Activated CD8-positive, alpha-beta memory T cell treated with anti-CD3 and anti-CD28 coated beads for 48 hours (primary cell): Measurements from ENCODE around the gene GCK.

Experiments
- DNase-seq, 3 experiments: peaks; one replicate each; pipeline ENCODE4 v3.0.0-alpha.2; 2020; ENCODE audit warnings: low read depth in 2 of 3, low spot score in 2 of 3

The GCK gene

DNA sequence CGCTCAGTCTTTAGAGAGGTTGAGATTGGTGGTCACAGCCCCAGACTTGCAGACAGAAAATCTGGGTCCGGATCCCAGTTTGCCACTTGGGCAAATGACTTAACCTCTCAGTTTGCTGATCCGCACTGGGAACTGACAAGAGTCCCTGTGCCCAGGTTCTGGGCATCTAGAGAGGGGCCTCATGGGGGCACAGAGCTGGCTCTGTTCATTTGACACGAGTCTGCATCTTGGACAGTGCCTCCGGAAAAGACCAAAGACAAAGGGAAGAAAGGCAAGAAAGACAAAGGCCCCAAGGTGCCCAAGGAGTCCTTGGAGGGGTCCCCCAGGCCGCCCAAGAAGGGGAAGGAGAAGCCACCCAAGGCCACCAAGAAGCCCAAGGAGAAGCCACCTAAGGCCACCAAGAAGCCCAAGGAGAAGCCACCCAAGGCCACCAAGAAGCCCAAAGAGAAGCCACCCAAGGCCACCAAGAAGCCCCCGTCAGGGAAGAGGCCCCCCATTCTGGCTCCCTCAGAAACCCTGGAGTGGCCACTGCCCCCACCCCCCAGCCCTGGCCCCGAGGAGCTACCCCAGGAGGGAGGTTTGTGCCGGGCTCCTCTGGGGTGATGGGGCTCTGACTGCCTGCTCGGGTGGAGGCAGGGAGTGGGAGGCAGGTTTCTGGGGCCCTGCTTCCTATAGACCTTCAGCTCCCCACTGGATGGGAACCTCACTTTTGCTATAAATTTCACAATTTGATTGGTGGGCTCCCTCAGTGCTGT lies 82.8 kb downstream of the GCK start:
- DNase-seq, result no peak

DNA sequence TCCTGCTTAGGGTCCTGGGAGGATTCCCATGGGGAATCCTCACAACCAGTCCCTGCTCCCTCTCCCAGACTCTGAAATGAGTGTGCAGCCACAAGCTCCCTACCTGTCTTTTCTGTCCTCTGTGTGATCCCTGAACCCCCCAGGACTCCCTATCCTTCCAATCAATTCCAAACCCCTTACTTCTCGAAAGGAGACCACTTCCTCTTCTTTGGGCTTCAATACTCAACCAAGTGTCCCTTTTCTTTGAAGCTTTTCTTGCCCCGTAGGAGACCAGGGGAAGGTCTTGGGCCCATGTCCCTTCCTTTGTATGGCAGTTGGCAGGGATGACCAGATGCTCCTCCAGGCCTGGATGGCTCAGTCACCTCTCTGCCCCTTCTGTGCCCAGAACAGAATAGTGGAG lies 83.4 kb downstream of the GCK start:
- DNase-seq, result no peak

DNA sequence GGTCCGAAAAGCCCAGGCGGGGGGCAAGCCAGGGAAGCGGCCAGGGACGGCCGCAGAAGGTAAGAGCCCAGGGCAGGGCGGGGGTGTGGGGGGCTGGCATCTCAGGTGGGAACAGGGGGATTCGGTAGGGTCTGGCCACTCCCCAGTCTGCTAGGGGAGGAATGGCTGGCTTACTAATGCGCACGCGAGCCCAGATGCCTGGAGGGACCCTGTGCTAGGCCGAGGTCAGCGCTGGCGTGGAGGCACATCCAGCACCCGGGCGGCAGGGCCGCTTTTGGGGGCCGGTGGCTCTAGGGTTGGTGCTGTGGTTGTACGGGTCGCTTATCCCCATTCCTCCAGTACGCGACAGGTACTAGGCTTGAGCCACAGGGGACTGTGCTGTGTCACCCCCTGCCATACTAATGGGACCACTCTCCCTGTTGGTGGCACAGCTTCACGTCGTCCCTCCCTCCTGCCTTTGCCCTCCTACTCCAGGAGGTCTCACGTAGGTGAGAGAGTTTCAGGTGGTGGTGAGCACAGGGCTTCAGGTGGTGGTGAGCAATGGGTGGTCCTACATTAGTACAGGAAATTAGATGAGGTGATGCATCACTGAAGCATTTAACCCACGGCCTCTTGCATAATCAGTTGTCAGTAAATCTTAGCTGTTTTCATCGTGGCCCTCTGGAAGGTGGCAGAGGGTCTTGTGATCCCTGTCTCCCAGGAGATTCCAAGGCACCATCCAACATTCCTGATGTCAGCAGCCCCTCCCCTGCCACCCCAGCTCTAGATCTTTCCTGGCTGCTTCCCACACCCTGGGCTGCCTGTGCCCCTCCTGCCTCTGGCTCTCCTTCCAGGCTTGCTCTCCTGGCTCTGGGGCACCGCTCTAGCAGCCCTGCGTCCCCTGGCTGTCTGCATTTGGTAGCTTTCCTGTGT lies 84.1 kb downstream of the GCK start:
- no peak for DNase-seq

DNA sequence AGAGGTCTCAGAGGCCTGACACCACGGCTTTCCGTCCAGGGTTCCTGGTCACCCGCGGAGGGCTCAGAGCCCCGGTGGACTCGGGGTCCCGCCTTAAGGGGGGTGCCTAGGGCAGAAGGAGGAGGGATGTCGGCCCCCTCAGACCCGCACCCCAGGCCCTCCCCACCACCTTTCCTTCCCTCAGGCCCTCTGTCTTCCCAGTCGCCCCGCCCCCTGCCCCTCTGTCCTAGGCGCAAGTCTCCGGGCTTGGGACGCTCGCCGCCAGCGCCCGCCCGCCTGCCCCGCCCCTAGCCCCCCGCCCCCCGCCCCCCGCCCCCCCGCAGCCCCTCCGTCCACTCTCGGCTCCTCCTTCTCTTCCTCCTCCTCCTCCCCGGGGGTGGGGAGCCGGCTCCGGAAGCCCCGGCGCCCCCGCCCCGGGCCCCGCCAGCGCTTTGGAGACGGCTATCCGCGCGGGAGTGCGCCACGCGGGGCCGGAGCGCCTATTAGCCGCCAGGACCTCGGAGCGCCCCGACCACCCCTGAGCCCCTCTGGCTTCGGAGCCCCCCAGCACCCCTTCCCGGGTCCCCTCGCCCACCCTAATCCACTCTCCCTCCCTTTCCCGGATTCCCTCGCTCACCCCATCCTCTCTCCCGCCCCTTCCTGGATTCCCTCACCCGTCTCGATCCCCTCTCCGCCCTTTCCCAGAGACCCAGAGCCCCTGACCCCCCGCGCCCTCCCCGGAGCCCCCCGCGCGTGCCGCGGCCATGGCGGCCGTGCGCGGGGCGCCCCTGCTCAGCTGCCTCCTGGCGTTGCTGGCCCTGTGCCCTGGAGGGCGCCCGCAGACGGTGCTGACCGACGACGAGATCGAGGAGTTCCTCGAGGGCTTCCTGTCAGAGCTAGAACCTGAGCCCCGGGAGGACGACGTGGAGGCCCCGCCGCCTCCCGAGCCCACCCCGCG lies 85.0 kb downstream of the GCK start, which contains the start of gene AEBP1:
TSS of gene AEBP1 (plus strand) at position 423 of the 937 bp plus-strand sequence. CDS start at position 744, 321 bp downstream.
- no peak for DNase-seq

DNA sequence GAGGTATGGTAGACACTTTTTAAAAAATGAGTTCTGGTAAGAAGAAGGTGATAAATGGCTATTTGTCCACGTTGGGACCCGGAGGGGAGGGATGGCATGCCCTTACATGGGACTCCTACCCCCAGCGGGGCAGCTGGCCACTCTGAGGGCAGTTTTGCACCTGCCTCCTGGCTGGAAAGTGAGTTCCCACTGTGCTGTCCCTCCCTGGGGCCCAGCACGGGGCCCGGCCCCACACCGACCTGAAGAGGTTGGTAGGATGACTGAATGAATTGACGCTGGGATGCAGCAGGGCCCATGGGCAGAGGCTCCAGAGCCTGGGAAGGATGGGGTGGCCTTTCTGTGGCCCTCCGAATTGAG lies 85.7 kb downstream of the GCK start:
- DNase-seq, result no peak

DNA sequence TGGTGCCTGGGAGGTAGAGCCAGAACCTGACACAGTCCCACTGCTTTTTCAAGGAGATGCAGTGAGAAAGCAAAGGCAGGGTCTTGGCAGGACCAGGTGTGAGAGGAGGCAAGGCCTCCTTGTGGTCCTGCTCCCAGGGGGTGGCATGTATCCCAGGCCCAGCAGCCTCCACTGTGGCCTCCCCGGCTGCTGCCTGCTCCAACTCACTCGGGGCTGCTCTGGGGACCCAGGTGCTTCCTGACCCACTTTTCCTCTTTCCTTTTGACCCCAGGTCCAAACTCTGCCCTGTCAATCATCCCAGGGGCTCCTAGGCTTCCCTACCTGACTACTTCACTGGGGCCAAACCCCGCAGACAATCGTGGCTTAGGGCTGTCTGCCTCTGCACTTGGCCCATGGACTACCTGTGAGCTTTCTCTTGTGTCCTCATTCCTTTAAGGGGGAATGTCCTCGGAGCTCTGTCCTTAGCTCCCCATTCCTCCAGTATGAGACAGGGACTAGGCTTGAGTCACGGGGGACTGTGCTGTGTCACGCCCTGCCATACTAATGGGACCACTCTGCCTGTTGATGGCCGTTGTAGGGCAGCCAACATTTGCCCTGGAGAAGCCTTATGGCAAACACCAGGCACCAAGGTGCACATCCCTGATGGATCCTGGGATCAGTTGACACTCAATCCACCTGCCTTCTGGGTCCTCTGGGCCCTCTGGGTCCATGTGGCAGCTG lies 86.2 kb downstream of the GCK start:
- no peak for DNase-seq

DNA sequence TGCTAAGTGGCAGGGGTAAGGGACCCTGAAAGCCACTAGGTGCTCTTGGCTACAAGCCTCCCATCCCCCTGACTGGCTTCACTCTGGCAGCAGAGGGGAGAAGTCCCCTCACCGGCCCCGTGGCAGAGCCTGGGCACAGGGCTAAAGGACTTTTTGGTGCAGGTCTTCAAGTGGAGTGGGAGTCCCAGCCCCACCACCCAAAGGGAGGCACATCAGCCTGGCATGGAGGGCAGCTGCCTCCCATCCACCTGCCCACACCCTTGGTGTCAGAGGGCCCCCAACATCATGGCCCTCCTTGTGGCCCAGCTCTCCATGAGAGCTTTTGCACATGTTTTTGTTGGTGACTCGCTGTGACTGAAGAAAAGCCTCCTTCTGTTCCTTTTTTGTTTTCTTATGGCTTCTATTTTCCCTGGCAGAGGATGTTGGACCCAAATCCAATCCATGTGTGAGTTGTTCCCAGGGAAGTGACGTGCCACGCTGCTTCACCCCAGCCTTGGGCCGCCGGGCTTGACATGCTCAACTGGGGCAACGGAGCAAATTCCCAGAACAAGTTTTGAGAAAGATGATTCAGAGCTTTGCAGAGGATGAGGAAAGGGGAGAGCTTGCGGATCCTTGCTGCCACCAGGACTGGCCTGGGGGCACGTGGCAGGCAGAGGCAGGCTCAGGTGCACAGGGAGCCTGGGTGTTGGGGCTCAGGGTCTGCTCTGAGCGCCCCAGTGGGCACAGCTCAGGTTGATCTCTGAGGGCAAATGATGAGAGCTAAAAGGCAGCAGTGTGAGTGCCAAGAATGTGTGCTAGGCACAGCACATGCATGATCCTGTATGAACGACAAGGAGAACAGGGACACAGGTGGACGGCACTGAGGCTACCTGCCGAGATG lies 87.0 kb downstream of the GCK start:
- DNase-seq, result no peak

DNA sequence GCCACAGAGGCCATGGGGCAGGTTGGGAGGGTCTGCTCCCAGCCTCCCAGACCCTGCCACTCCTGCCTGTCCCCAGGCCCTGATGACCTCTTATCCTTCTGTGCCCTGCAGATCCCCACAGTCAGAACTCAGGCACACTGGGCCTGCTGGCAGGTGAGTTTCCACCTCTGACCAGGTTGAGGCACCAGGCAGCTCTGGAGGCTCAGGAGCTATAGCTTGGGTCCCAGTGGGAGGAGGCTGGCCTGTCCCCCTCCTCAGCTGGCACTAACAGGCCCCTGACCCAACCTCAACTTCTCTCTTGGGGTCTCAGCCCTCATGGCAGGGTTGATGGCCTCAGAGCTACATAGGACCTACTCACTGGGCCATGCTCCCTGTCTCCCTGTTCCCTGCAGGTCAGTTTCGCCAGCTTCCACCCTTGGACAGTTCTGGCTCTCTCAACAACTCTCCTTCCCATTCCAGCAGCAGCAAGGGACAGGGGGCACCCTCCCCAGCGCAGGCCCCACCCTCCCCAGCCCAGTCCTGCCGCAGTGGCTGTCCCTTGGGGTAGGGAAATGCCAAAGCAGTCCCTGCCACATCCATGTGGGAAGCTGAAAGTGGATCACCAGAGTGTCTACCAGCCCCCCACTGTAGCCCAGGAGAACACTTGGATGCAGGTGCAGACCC lies 87.8 kb downstream of the GCK start:
- DNase-seq, result no peak

DNA sequence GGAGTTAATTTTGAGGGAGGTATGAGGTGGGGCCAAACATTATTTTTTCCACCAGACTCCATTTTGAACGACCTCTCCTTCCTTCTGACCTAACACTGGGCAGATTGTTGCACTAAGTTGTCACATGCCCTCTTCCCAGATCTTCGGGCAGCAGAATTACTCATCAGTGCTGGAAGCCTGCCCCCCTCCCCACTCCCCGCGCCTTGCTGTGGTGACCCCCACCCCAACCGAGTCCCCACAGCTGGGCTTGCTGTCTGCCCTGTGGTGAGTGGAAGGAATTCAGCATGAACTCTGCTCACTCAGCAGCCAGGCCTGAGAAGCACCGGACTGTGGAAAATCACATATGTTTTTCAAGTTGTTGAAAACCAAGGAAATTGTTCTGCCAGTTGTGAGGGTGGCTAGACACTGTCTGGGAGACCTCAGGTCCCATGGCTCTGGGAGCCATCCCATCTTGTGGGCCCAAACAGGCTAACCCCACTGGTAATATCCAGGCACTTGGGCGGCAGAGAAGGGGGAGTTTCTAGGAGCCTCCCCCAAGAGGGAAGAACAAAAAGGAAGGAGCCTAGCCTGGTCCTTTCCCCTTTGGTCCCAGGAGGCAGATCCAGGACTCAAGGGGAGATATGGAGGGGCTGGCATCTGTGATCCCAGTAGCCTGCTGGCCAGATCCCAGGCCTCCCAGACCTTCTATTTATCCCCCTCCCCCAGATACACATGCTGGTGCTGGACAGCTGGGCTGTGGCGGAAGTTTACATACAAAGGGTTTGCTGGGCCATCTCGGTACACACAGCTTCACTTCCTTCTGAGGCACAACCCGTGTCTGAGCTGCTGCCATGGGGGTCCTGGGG lies 88.6 kb downstream of the GCK start:
- no peak for DNase-seq

DNA sequence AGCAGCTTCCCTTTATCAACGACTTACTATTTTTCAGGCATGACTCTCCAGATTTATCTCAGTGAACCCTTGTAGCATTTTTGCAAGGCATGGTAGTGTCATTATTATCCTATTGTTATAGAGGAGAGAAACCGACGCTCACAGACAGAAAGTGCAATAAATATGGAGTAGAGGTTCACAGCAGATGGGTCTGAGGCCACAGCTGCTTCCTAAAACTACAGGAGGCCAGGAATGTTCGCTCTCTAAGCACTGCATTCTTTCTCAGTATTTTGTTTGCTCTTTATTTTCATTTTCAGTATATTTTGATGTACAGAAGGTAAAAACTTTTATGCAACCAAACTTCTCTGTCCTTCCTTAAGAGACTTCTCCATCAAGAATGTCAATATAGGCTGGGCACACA lies 89.6 kb downstream of the GCK start:
- no peak for DNase-seq

DNA sequence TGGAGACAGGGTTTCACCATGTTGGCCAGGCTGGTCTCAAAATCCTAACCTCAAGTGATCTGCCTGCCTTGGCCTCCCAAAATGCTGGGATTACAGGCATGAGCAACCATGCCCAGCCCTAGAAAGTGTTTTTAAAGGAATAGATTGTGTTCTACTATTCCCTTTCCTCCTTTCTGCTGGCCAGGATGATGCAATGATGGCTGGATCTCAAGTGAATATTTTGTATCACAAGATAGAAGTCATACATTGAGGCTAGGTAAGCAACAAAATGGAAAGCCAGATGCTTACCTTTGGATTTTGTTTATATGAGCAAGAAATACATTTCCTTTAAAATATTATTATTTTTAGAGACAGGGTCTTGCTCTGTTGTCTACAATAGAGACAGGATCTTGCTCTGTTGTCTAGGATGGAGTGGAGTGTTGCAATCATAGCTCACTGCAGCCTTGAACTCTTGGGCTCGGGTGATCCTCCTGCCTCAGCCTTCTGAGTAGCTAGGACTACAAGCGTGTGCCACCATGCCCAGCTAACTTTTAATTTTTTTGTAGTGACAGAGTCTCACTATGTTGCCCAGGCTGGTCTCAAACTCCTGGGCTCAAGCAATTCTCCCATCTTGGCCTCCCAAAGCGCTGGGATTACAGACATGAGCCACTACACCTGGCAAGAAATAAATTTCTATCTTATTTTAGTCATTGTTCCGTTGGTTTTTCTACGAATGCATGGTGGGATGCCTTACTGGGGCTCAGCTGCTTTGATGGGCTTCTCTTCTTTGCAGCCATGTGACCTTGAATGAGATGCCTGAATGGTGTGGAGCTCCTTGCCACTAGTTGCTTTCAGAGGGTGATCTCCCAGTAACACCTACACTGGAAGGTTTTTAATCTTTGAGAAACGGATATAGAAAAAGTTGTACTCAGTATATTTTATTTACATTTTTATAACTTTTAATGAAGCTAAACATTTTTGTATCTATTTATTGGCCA lies 90.9 kb downstream of the GCK start:
- DNase-seq, result no peak

DNA sequence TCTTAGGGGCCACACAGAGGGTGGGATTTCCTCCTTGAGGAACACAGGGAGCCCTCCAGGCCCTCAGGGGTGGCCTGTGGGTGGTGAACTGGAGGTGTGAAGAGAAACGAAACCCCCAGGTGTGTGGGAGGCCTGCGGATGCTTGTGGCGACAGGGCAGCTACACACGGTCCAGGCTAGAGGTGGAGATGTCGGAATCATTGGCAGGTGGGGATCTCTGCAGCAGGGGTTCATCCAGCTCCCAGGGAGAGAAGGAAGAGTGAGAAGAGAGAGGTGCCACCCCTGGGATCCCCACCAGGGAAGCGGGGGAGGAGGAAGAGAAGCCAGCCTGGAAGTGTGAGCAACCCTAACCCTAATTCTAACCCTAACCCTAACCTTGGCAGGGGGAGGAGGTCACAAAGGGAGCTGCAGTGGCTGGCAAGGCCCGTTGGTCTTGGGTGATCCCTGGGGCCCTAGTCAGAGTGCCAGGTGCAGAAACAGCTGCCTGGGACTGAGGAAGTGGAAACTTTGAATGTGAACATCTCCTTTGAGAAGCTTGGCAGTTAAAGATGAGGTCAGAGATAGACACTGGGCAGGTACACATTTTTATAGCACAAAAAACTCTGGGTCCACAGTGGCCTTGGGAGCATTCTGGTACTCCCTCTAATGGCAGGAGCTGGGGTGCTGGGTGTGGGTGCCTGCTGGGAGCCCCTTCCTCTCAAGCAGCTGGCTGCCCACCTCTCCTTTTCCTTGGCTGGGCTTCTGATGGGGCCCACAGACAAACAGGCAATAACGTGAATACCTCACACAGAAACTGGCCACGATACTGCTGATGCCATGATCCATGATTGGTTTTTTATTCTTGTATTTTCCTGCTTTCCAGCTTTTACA lies 91.9 kb downstream of the GCK start:
- no peak for DNase-seq

DNA sequence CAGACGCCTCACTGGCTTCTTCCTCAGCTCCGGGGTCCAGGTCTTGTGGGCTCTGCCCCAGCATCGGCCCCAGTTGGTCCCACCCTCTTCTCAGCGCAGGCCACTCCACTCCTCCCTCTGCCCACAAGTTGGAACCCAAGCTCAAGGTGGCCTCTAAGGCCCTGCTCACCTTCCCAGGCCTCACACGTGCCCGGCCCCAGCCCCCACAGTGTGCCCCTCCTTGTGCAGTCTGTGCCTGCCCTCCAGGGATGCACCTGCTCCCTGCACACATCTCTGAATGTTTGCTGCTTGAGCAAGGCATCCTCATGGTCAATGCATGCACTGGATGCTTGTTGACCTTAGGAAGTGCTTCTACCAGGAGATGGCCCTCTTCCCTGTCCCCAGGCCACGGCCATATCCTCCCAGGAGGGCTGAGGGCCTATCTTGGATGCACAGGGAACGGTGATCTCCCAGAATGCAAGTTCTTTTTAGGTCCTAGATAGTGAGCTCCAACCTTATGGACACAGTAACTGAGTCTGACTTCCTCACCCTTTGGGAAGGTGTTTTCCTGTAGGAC lies 92.8 kb downstream of the GCK start:
- DNase-seq, result no peak

DNA sequence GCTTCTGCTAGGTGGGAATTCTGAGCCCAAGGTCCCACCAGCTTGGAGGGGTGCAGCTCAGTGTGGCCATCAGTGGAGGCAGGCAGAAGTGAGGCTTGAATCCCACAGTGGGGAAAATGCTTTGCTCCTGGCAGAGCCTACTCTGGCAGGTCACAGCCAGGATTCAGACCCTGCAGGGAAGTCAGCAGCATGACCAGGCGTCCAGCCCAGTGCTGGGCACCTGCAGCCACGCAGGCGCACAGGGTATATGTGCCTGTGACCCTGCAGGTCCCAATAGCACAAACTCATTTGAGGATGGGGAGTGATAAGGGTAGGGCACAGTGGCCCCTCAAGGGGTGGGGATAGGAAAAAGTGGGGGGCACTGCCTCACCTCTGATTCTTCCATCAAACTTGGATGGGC lies 93.5 kb downstream of the GCK start:
- DNase-seq, result no peak

DNA sequence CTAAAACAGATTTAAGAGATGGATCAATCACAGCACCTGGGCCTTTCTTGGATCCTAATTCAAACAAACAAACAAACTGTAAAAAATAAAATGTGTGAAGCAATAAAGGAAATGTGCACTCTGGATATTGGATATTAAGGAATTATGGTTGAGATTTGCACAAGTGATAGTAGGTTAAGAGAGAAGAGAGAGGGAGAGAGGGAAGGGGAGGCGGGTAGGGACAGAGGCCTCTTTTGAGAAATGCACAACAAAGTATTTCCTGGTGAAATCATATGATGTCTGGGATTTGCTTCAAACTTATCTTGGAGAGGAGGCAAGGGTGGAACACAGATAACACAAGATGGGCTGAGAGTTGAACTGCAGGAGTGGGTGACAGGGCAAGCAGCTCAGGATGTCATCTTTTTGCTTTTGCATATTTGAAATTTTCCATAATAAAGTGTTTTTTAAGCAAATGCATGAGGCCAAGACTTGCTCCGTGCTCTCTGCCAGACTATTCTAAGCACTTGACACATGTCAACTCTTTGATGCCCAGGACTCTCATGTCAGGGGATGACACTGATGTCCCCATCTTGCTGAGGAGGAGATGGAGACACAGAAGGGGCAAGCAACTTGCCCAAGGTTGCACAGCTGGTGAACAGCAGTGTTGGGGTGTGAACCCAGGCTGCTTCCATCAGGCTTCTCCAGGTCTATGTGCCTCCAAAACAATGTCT lies 94.2 kb downstream of the GCK start:
- DNase-seq, result no peak
